ENCODE data around the gene ACSBG1.
"Not testable (repeated sequence)": the region's sequence is repeated elsewhere in the genome, so short reads cannot be mapped to it uniquely, and the experiment has no call there.

The ACSBG1 gene

DNA sequence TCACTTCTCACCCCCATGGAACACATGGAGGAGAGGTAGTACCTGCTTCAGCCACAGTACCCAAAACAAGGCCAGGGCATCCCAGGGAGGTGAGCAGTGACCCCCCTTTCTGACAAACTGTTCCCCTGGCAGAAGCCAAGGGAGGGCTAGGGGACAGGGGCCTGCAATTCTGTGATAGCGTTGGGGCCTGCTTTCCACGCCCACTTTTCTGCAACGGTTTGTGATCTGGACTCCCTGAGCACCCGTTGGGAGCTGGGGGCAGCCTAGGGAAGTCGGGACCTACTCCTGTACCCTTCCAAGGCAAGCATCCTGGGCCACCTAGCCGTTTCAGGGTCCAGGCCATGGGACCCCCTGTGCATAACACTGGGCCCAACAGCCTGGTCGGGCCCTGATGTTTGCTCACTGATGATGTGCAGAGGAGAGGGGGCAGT, 29.0 kb upstream of the ACSBG1 start:
- peaks cover 24% of the 10 kb centered on the region for H3K4me1 Mint-ChIP-seq (ENCODE audit: low read depth)
- H3K9me3 Mint-ChIP-seq, result no peaks in the 10 kb centered on the region
- H3K4me3 Mint-ChIP-seq, result peak overlapping the region; percentile 68
- H3K27ac Mint-ChIP-seq, result peak overlapping the region; percentile 80
- H3K36me3 Mint-ChIP-seq (ENCODE audit: low read depth), result peaks cover 18% of the 10 kb centered on the region
- H3K27me3 Mint-ChIP-seq, result no peaks in the 10 kb centered on the region

- H3K27ac Mint-ChIP-seq, result no peak overlapping the region
- peaks cover 11% of the 10 kb centered on the region for H3K4me1 Mint-ChIP-seq (ENCODE audit: low read depth)
- no peaks in the 10 kb centered on the region for H3K9me3 Mint-ChIP-seq
- H3K4me3 Mint-ChIP-seq, result no peak overlapping the region
- H3K27me3 Mint-ChIP-seq, result no peaks in the 10 kb centered on the region
- peaks cover 8% of the 10 kb centered on the region for H3K36me3 Mint-ChIP-seq (ENCODE audit: low read depth)
Observed at GRCh38 chr15:78261062-78261461, 26.7 kb upstream of the ACSBG1 start.

- Mint-ChIP-seq H3K36me3 (ENCODE audit: low read depth) (peaks cover 4% of the 10 kb centered on the region), H3K9me3 (no peaks in the 10 kb centered on the region)
Observed at GRCh38 chr15:78260489-78260888, 26.1 kb upstream of the ACSBG1 start.

GRCh38 chr15:78259232-78259631, 24.9 kb upstream of the ACSBG1 start:
- H3K27me3 Mint-ChIP-seq, result no peaks in the 10 kb centered on the region
- H3K27ac Mint-ChIP-seq, result no peak overlapping the region
- no peaks in the 10 kb centered on the region for H3K36me3 Mint-ChIP-seq (ENCODE audit: low read depth)
- no peaks in the 10 kb centered on the region for H3K9me3 Mint-ChIP-seq
- no peak overlapping the region for H3K4me3 Mint-ChIP-seq
- no peaks in the 10 kb centered on the region for H3K4me1 Mint-ChIP-seq (ENCODE audit: low read depth)

More at GRCh38 chr15:78260489-78260888, 26.1 kb upstream of the ACSBG1 start:
- Mint-ChIP-seq H3K4me3 (no peak overlapping the region), H3K27me3 (no peaks in the 10 kb centered on the region), H3K27ac (no peak overlapping the region), H3K4me1 (ENCODE audit: low read depth) (peaks cover 5% of the 10 kb centered on the region)

DNA sequence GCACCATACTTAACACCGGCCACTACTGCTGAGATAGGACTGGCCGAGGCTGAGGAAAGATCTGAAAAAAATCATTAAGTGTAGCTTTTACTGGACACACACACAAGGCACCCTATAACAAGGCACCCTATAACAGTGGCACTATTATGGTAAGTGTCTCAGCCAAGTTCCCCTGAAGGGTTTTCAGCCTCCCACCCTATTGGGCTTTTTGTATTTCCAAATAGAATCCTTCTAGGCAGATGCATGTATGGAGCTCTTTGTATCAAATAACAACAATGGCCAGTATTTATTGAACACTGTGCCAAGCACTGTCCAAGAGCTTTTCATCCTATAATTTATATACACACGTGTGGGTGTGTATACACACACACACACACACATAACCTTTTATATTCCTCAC, 23.3 kb upstream of the ACSBG1 start:
- Mint-ChIP-seq H3K27me3 (no peaks in the 10 kb centered on the region), H3K27ac (no peak overlapping the region), H3K4me1 (ENCODE audit: low read depth) (no peaks in the 10 kb centered on the region), H3K4me3 (no peak overlapping the region), H3K36me3 (ENCODE audit: low read depth) (no peaks in the 10 kb centered on the region), H3K9me3 (no peaks in the 10 kb centered on the region)

GRCh38 chr15:78256044-78256437, 21.7 kb upstream of the ACSBG1 start:
- Mint-ChIP-seq H3K9me3 (no peaks in the 10 kb centered on the region), H3K27me3 (no peaks in the 10 kb centered on the region), H3K36me3 (ENCODE audit: low read depth) (no peaks in the 10 kb centered on the region), H3K4me3 (no peak overlapping the region), H3K27ac (no peak overlapping the region), H3K4me1 (ENCODE audit: low read depth) (no peaks in the 10 kb centered on the region)

- Mint-ChIP-seq H3K4me1 (ENCODE audit: low read depth) (no peaks in the 10 kb centered on the region), H3K36me3 (ENCODE audit: low read depth) (no peaks in the 10 kb centered on the region), H3K9me3 (no peaks in the 10 kb centered on the region), H3K27ac (no peak overlapping the region), H3K27me3 (no peaks in the 10 kb centered on the region), H3K4me3 (no peak overlapping the region)
Observed at GRCh38 chr15:78255421-78256043, 21.2 kb upstream of the ACSBG1 start.

DNA sequence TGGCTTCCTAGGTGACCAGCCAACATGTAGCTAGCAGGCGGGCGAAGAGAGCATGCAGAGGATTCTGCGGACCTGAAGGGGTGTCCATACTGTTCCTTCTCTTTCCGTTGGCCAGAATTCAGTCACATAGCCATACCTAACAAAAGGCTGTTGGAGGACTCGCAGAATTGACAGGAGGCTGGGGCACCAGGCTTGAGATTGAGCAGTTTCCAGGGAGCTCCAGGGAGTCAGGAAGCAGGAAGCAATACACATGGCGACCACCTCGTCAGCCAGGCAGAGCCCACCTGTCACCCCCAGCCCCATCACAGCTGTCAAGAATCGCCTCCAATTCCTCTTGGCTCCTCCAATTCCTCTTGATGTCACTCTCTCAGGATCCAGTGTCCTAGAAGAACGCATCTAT, 16.8 kb upstream of the ACSBG1 start:
- Mint-ChIP-seq H3K4me3 (no peak overlapping the region), H3K4me1 (ENCODE audit: low read depth) (no peaks in the 10 kb centered on the region), H3K27ac (no peak overlapping the region), H3K27me3 (no peaks in the 10 kb centered on the region), H3K36me3 (ENCODE audit: low read depth) (no peaks in the 10 kb centered on the region), H3K9me3 (no peaks in the 10 kb centered on the region)

DNA sequence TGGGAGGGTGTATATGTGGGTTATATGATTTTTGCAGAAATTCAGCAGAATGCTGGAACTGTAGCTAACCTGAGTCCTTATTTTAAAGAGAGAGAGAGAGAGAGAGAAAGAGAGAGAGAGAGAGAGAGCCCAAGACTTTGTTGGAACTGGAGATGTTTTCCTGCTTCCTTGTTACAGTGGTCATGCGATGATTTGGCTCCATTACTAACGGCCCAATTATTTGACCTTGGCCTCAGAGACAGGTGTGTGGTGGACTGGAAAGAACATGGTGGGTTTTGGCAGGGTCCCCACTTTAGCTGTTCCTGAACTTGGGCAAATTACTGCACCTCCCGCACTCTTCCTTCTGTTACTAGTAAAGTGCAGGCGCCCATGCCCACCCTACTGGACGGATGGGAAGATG, 14.8 kb upstream of the ACSBG1 start:
- Mint-ChIP-seq H3K4me3 (no peak overlapping the region), H3K36me3 (ENCODE audit: low read depth) (no peaks in the 10 kb centered on the region), H3K4me1 (ENCODE audit: low read depth) (no peaks in the 10 kb centered on the region)

GRCh38 chr15:78247911-78248310, 13.5 kb upstream of the ACSBG1 start:
- no peaks in the 10 kb centered on the region for H3K27me3 Mint-ChIP-seq
- no peaks in the 10 kb centered on the region for H3K36me3 Mint-ChIP-seq (ENCODE audit: low read depth)
- H3K9me3 Mint-ChIP-seq, result no peaks in the 10 kb centered on the region
- H3K4me3 Mint-ChIP-seq, result no peak overlapping the region
- no peaks in the 10 kb centered on the region for H3K4me1 Mint-ChIP-seq (ENCODE audit: low read depth)
- H3K27ac Mint-ChIP-seq, result no peak overlapping the region

More for the DNA sequence above, 14.8 kb upstream of the ACSBG1 start:
- Mint-ChIP-seq H3K27me3 (no peaks in the 10 kb centered on the region), H3K27ac (no peak overlapping the region), H3K9me3 (no peaks in the 10 kb centered on the region)

GRCh38 chr15:78245976-78246620, 11.7 kb upstream of the ACSBG1 start:
- not testable (repeated sequence) for H3K4me1 Mint-ChIP-seq (ENCODE audit: low read depth); H3K36me3 Mint-ChIP-seq (ENCODE audit: low read depth); H3K27me3 Mint-ChIP-seq; H3K9me3 Mint-ChIP-seq; H3K4me3 Mint-ChIP-seq; H3K27ac Mint-ChIP-seq

- not testable (repeated sequence) for H3K4me3 Mint-ChIP-seq; H3K27ac Mint-ChIP-seq; H3K36me3 Mint-ChIP-seq (ENCODE audit: low read depth); H3K9me3 Mint-ChIP-seq; H3K27me3 Mint-ChIP-seq; H3K4me1 Mint-ChIP-seq (ENCODE audit: low read depth)
Observed at GRCh38 chr15:78245392-78245791, 11.0 kb upstream of the ACSBG1 start.

DNA sequence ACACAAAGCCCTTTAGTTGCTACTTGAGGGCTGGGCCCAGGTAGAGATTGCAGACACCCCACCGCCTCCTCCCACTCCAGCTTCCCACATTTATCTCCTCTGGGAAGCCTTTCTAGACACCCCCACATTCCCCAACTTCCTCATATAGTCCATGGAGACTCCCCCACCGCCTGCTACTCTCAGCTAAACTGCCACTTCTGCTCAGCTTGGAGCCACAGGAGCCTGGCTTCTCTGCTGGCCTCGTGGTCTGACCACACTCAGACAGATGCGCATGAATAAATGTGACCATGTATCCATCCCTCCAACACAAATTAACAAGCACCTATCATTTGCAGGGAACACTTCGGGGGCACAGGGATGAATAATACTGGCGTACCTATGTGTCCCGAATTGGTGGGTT, 10.5 kb upstream of the ACSBG1 start:
- no peaks in the 10 kb centered on the region for H3K4me1 Mint-ChIP-seq (ENCODE audit: low read depth)
- H3K36me3 Mint-ChIP-seq (ENCODE audit: low read depth), result no peaks in the 10 kb centered on the region
- H3K27ac Mint-ChIP-seq, result no peak overlapping the region
- no peaks in the 10 kb centered on the region for H3K9me3 Mint-ChIP-seq
- H3K27me3 Mint-ChIP-seq, result no peaks in the 10 kb centered on the region
- no peak overlapping the region for H3K4me3 Mint-ChIP-seq

DNA sequence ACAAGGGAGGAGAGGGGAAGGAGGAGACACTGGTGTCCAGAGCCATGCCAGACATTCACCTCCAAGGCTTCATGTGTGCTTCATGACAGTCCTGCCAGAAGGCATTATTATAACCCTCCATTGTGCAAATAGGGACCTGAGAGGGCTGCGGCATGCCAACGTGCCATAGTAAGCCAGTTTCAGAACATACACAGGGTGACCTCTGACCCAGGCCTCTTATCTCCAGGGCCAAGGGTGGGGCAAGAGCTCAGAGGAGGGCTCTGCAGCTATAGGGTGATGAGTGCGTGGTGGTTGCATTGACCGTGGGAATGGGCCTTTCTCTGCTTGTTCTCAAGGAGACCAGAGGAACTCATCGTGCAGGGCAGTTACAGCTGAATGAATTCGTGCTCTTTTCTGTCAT, 9.7 kb upstream of the ACSBG1 start:
- no peak overlapping the region for H3K27ac Mint-ChIP-seq
- no peaks in the 10 kb centered on the region for H3K4me1 Mint-ChIP-seq (ENCODE audit: low read depth)
- H3K9me3 Mint-ChIP-seq, result no peaks in the 10 kb centered on the region
- H3K4me3 Mint-ChIP-seq, result no peak overlapping the region
- no peaks in the 10 kb centered on the region for H3K36me3 Mint-ChIP-seq (ENCODE audit: low read depth)
- no peaks in the 10 kb centered on the region for H3K27me3 Mint-ChIP-seq

GRCh38 chr15:78243491-78243941, 9.2 kb upstream of the ACSBG1 start:
- no peaks in the 10 kb centered on the region for H3K9me3 Mint-ChIP-seq
- H3K36me3 Mint-ChIP-seq (ENCODE audit: low read depth), result no peaks in the 10 kb centered on the region
- no peaks in the 10 kb centered on the region for H3K27me3 Mint-ChIP-seq
- H3K27ac Mint-ChIP-seq, result no peak overlapping the region
- H3K4me1 Mint-ChIP-seq (ENCODE audit: low read depth), result no peaks in the 10 kb centered on the region
- no peak overlapping the region for H3K4me3 Mint-ChIP-seq

- no peak overlapping the region for H3K27ac Mint-ChIP-seq
- H3K27me3 Mint-ChIP-seq, result no peaks in the 10 kb centered on the region
- H3K36me3 Mint-ChIP-seq (ENCODE audit: low read depth), result no peaks in the 10 kb centered on the region
- H3K9me3 Mint-ChIP-seq, result no peaks in the 10 kb centered on the region
- H3K4me1 Mint-ChIP-seq (ENCODE audit: low read depth), result no peaks in the 10 kb centered on the region
- H3K4me3 Mint-ChIP-seq, result no peak overlapping the region
Observed at GRCh38 chr15:78243058-78243457, 8.7 kb upstream of the ACSBG1 start.
